Keratinocyte (primary cell): ENCODE data around the gene NLRP8. TPM values are rescaled to one million over a fixed set of nuclear protein-coding genes. Genes with fewer than 3 reads are reported as not detected.

Source experiments
- DNase-seq: peaks from one replicate; pipeline ENCODE4 v3.0.0-alpha.2; 2011; ENCODE audit warnings: low read depth, missing footprints, low spot score
- FAIRE-seq: peaks from 2 replicates; lab custom pipeline; 2011; peaks lifted over from hg19 to GRCh38; lab: Jason Lieb, UNC
- H2AFZ ChIP-seq: 2 replicates; pipeline ENCODE4 v1.6.0; 2012; ENCODE audit warnings: low read length, control low read depth, inconsistent platforms; ENCODE audit not compliant: control insufficient read depth
- H3K27ac ChIP-seq: 2 replicates; pipeline ENCODE4 v1.5.1; 2011; ENCODE audit warnings: low read length; ENCODE audit not compliant: control insufficient read depth, insufficient read depth
- H3K27me3 ChIP-seq: 3 replicates; pipeline ENCODE4 v1.6.0; 2011; ENCODE audit warnings: low read length; ENCODE audit not compliant: control insufficient read depth, insufficient read depth; ENCODE audit errors: extremely low read depth
- H3K36me3 ChIP-seq, 2 experiments: 2 replicates in 1 of 2; 3 replicates in 1 of 2; pipeline ENCODE4 v1.5.1; 2011; ENCODE audit warnings: low read length in 2 of 2, mild to moderate bottlenecking in 1 of 2; ENCODE audit not compliant: control insufficient read depth in 2 of 2, insufficient read depth in 2 of 2; ENCODE audit errors: extremely low read depth in 1 of 2
- H3K4me1 ChIP-seq: 3 replicates; pipeline ENCODE4 v1.5.1; 2011; ENCODE audit warnings: low read length; ENCODE audit not compliant: control insufficient read depth, insufficient read depth; ENCODE audit errors: extremely low read depth
- H3K4me2 ChIP-seq: 3 replicates; pipeline ENCODE4 v1.6.0; 2011; ENCODE audit warnings: low read depth, low read length; ENCODE audit not compliant: control insufficient read depth, insufficient read depth; ENCODE audit errors: extremely low read depth
- H3K4me3 ChIP-seq, 3 experiments: fragments of 200-600 bp in 1 of 3; sonication (generic) in 1 of 3; 2 replicates in 2 of 3; 3 replicates in 1 of 3; pipeline ENCODE4 v1.5.1; 2011 to 2016; ENCODE audit warnings: low read length in 3 of 3, mild to moderate bottlenecking in 3 of 3, control low read depth in 2 of 3, inconsistent platforms in 1 of 3, low read depth in 1 of 3, mixed read lengths in 1 of 3, mixed run types in 1 of 3, moderate library complexity in 1 of 3; ENCODE audit not compliant: control insufficient read depth in 2 of 3, insufficient read depth in 2 of 3; ENCODE audit errors: extremely low read depth in 1 of 3
- H3K79me2 ChIP-seq: 2 replicates; pipeline ENCODE4 v1.6.0; 2012; ENCODE audit warnings: low read length; ENCODE audit not compliant: control insufficient read depth, insufficient read depth
- H3K9ac ChIP-seq: 3 replicates; pipeline ENCODE4 v1.6.0; 2011; ENCODE audit warnings: low read length; ENCODE audit not compliant: control insufficient read depth, insufficient read depth; ENCODE audit errors: extremely low read depth
- H3K9me1 ChIP-seq: 3 replicates; pipeline ENCODE4 v1.6.0; 2011; ENCODE audit warnings: low read length; ENCODE audit not compliant: control insufficient read depth, insufficient read depth; ENCODE audit errors: extremely low read depth
- H3K9me3 ChIP-seq: 2 replicates; pipeline ENCODE4 v1.5.1; 2012; ENCODE audit warnings: low read depth, low read length; ENCODE audit not compliant: control insufficient read depth
- H4K20me1 ChIP-seq: 3 replicates; pipeline ENCODE4 v1.6.0; 2011; ENCODE audit warnings: low read length; ENCODE audit not compliant: control insufficient read depth, insufficient read depth; ENCODE audit errors: extremely low read depth
- EZH2 ChIP-seq: IDR thresholded peaks from one replicate; pipeline ENCODE4 v1.6.1; 2012; ENCODE audit warnings: inconsistent platforms, mild to moderate bottlenecking, low read length, moderate library complexity
- dilution Hi-C: fragments of 300-500 bp; cut with MboI; formaldehyde crosslinking; loops from one replicate; pipeline ENCODE4 v1.7.0; 2020; ENCODE audit warnings: low sequenced_read_pairs; ENCODE audit not compliant: extremely low pct_ligation_motif_present
- polyA plus RNA-seq, 5 experiments: library from polyadenylated mRNA; depleted of rRNA in 3 of 5; stranded (reverse) in 3 of 5; stranded (forward) in 1 of 5; unstranded in 1 of 5; fragments of >200 nt; gene quantifications; 1 replicate in 1 of 5; 2 replicates in 3 of 5; 3 replicates in 1 of 5; pipeline versions ENCODE4 v1.2.1 to v1.2.3, GENCODE V29; 2011 to 2012; ENCODE audit warnings: missing spikeins in 2 of 5, low read depth in 1 of 5, low replicate concordance in 1 of 5
- TF ChIP-seq, protein P1 (sequence below), 3 experiments: IDR thresholded peaks in 1 of 3; conservative IDR thresholded peaks in 1 of 3; optimal IDR thresholded peaks in 1 of 3; 2 replicates in 2 of 3; 3 replicates in 1 of 3; pipeline versions ENCODE3 to v1.5.1; 2011; ENCODE audit warnings: low read length in 3 of 3, mild to moderate bottlenecking in 3 of 3, moderate library complexity in 2 of 3, control low read depth in 1 of 3, inconsistent platforms in 1 of 3; ENCODE audit not compliant: insufficient read depth in 2 of 3; ENCODE audit errors: extremely low read depth in 1 of 3

NLRP8 gene
- polyA plus RNA-seq, 1 donor (not counting 4 experiments of a cell fraction or from before 2014, with no cell fraction given) = not detected

DNA sequence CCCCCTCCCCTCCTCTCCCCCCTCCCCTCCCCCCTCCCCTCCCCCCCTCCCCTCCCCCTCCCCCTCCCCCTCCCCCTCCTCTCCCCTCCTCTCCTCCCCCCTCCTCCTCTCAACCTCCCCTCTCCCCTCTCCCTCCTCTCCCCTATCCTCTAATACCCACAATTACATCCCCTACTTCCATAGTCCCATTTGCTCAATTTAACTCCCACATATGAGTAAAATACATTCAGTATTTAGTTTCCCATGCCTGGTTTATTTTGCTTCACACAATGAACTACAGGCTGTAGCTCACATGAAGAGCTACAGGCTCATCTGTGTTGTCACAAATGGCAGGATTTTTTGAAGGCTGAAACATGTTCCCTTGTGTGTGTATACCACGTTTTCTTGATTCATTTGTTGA is 45.9 kb downstream of the NLRP8 start:
- H2AFZ ChIP-seq = no peak overlapping the region
- no peaks in the 10 kb centered on the region for H3K79me2 ChIP-seq
- no peaks in the 10 kb centered on the region for H3K4me1 ChIP-seq
- H3K4me2 ChIP-seq = no peak overlapping the region
- H3K9me1 ChIP-seq = no peaks in the 10 kb centered on the region
- no peaks in the 10 kb centered on the region for H3K9me3 ChIP-seq
- no peaks in the 10 kb centered on the region for H4K20me1 ChIP-seq
- dilution Hi-C loops = no loop called here
- H3K9ac ChIP-seq = no peak overlapping the region
- no peak overlapping the region for H3K4me3 ChIP-seq
- no peaks in the 10 kb centered on the region for H3K36me3 ChIP-seq
- no peak for TF ChIP-seq EZH2
- TF ChIP-seq, protein P1, sequence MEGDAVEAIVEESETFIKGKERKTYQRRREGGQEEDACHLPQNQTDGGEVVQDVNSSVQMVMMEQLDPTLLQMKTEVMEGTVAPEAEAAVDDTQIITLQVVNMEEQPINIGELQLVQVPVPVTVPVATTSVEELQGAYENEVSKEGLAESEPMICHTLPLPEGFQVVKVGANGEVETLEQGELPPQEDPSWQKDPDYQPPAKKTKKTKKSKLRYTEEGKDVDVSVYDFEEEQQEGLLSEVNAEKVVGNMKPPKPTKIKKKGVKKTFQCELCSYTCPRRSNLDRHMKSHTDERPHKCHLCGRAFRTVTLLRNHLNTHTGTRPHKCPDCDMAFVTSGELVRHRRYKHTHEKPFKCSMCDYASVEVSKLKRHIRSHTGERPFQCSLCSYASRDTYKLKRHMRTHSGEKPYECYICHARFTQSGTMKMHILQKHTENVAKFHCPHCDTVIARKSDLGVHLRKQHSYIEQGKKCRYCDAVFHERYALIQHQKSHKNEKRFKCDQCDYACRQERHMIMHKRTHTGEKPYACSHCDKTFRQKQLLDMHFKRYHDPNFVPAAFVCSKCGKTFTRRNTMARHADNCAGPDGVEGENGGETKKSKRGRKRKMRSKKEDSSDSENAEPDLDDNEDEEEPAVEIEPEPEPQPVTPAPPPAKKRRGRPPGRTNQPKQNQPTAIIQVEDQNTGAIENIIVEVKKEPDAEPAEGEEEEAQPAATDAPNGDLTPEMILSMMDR (optimal IDR thresholded peaks at IDR 0.05 in 1 of 3, IDR thresholded peaks at IDR 0.05 in 1 of 3, conservative IDR thresholded peaks at IDR 0.05 in 1 of 3; ENCODE audit: extremely low read depth in 1 of 3, insufficient read depth in 2 of 3, low read length in 3 of 3) = no peak
- H3K27me3 ChIP-seq = no peaks in the 10 kb centered on the region
- FAIRE-seq = no peak
- no peak for DNase-seq
- H3K27ac ChIP-seq = no peak overlapping the region

DNA sequence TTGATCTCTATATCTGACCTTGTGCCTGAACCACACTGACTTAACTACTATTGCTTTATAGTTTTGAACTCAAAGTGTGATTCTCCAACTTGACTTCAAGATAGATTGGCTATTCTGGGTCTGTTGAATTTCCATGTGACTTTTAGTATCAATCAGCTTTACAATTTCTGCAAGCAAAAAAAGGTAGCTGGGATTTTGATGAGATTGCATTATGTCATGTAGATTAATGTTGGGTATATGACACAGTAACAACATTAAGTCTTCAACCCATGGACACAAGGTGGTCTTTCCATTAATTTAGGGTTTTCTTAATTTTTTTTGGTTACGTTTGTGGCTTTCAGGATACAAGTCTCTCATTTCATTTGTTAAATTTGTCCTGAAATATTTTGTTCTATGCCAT is 67.1 kb downstream of the NLRP8 start:
- peaks cover 4% of the 10 kb centered on the region for H3K9me3 ChIP-seq
- no peaks in the 10 kb centered on the region for H3K36me3 ChIP-seq
- H3K27me3 ChIP-seq = no peaks in the 10 kb centered on the region
- FAIRE-seq (no peak), DNase-seq (no peak)
- no peak overlapping the region for H3K4me2 ChIP-seq
- no peaks in the 10 kb centered on the region for H3K4me1 ChIP-seq
- no peak overlapping the region for H3K9ac ChIP-seq
- no peaks in the 10 kb centered on the region for H4K20me1 ChIP-seq
- H3K79me2 ChIP-seq = no peaks in the 10 kb centered on the region
- dilution Hi-C loops = no loop called here
- no peak overlapping the region for H2AFZ ChIP-seq
- H3K4me3 ChIP-seq = no peak overlapping the region
- TF ChIP-seq, protein P1 (optimal IDR thresholded peaks at IDR 0.05 in 1 of 3, IDR thresholded peaks at IDR 0.05 in 1 of 3, conservative IDR thresholded peaks at IDR 0.05 in 1 of 3; ENCODE audit: extremely low read depth in 1 of 3, insufficient read depth in 2 of 3, low read length in 3 of 3) = no peak
- TF ChIP-seq EZH2 = no peak
- no peak overlapping the region for H3K27ac ChIP-seq
- no peaks in the 10 kb centered on the region for H3K9me1 ChIP-seq
